GM21786 (cell line): ENCODE data around the gene RAP2A.
A peak's percentile ranks its signal among the peaks of the same experiment; 100 is the strongest.

Experiments
- ATAC-seq: cut with Tn5 transposase; IDR thresholded peaks from one replicate; pipeline ENCODE4 v1.9.1; 2021; ENCODE audit not compliant: unreplicated experiment

Gene RAP2A

GRCh38 chr13:97433727-97434396 lies at the start of gene RAP2A:
Gene RAP2A, plus strand, starts transcription at chr13:97434169. Its CDS starts 302 bp downstream, at chr13:97434471.
- peak; percentile 35 for ATAC-seq

DNA sequence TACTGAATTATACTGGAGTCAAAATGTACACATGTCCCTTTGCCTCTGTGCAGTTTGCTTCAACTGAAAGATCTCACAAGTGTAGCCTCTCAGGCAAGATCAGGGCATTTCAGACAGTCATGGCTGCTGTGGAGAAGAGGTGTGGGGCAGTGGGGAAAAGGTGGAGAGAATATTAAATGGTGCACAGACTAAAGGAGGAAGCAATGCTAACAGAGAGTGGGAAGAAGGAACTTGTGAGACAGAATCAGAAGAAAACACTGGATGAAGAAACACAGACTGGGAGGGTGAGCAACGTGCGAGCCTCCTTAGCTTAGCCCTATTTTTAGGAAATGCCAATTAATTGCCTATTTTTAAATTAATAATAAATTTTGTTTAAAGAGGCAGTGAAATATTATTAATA lies 49.6 kb upstream of the RAP2A start:
- ATAC-seq = no peak

DNA sequence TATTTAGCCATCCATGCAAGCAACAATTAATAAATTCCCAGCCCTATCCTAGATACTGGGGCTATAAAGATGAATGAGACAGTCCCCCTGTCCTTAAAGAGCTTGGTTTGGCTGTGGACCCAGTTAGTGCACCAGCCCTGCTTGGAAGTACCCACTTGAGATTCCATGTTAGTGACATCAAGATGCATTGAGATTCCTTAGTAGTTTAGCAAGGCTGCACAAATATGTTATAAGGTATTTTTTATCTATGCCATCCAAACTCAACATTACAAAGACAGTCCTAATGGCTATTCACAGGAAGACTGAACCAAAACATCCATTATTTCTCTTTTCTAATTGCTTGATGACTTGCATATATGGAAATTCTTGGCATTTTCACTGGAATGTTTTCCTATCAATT lies 48.8 kb upstream of the RAP2A start:
- no peak for ATAC-seq

DNA sequence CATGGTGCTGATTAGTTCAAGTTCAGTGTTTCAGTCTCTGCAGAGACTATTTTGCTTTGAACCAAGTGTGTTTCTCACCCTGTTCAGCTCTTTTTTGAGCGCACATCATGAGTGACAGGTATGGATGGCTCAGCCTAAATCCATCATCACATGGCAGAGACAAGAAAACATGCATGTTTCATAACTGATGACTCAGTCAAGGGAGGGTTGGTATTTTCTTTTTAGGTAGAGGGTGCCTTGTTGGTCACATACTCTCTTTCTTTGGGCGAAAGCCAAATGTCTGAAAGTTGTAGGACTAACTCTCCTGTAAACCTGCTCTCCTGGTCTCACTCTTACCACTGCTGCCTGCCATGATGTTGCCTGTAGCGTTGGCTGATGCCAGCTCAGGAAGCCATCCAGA lies 48.1 kb upstream of the RAP2A start:
- no peak for ATAC-seq

GRCh38 chr13:97386801-97387484 lies 47.0 kb upstream of the RAP2A start:
- ATAC-seq = peak; percentile 49

- ATAC-seq = no peak
These were observed 46.5 kb upstream of the RAP2A start for GRCh38 chr13:97387485-97387839.

- ATAC-seq = no peak
These were observed 46.1 kb upstream of the RAP2A start for GRCh38 chr13:97387890-97388289.

DNA sequence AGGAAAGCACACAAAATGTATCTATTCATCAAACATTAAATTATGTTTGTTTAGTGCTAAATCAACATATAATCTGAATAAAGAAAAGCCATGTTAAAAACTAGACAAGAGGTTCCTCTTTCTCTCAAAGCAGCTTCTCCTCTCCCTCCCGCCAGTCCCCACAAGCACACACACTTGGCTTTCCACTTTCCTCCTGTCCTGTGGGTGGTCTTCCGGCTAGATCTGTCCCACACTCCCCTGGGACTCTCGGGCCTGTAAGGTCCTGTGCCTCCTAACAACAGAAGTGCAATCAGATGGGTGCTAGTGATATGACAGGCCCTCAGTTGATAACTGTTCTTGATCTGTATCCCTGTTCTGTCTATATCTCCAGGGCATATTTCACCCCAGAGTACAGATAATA lies 45.6 kb upstream of the RAP2A start:
- no peak for ATAC-seq

DNA sequence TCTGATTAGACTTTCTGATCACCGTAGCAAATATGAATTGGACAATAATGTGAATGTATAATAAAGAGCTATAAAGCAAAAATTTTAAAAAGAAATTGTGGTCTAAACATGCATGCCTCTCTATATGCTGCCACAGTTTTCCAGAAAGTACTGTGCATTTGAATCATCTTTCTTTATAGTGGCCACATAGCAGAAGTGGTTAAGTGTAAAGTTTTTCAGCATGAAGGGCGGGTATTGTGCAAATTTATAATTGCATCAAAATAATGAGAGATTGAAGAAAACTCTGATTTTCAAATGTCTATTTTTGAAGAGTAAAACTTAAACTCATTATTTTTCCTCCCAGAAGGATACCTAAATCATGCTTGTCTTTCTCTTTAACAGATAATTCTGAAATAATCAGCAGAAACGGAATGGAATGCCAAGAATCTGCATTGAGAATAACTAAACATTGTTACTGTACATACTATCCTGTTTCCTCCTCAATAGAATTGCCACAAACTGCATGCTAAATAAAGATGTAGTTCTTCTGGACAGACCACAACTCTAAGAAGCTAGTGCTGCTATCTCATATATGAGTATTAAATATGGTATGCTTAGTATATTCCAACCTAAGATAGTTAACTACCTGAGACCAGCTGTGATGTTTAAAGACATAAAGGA lies 42.9 kb upstream of the RAP2A start:
- ATAC-seq = no peak

DNA sequence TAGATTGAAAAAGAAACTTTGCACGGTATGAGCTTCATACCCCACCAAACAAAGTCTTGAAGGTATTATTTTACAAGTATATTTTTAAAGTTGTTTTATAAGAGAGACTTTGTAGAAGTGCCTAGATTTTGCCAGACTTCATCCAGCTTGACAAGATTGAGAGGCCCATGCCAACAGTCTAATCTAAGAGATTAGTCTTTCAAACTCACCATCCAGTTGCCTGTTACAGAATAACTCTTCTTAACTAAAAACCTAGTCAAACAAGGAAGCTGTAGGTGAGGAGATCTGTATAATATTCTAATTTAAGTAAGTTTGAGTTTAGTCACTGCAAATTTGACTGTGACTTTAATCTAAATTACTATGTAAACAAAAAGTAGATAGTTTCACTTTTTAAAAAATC lies 41.9 kb upstream of the RAP2A start:
- no peak for ATAC-seq

- no peak for ATAC-seq
These were observed 39.4 kb upstream of the RAP2A start for GRCh38 chr13:97394542-97394941.

- ATAC-seq = no peak
These were observed 38.4 kb upstream of the RAP2A start for GRCh38 chr13:97395447-97396136.

DNA sequence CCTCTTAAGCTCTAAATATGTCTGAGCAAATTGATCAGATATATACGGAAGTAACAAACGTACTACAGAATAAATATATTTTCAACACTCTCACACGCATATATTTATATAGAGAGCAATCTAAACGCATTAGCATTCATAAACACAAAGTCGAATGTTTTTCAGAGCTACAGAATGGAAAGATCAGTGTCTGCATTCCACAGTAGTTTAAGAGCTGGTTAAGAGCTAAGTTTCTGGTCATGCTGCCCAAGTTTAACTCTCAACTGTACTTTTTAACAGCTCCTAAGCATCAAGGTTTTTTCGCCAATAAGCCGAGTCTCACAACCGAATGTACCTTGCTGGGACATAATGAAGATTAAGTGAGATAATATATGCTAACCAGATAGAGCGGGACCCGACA lies 36.7 kb upstream of the RAP2A start:
- no peak for ATAC-seq

DNA sequence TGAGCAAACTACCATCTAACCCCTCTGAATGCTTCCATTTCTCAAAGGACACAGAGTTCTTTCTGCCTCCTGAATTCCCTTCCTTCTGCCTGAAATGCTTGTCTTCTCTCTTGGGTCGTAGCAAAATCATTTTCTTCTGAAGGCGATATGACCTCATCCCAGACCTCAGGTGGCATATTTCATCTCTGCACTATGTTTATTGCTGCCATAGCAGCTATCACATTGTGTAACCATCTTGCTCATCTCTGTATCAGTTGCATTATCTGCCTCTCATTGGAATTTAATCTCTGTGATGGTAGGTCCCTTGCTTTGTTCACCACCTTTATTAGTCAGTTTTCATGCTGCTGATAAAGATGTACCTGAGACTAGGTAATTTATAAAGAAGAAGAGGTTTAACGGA lies 32.5 kb upstream of the RAP2A start:
- ATAC-seq = no peak

DNA sequence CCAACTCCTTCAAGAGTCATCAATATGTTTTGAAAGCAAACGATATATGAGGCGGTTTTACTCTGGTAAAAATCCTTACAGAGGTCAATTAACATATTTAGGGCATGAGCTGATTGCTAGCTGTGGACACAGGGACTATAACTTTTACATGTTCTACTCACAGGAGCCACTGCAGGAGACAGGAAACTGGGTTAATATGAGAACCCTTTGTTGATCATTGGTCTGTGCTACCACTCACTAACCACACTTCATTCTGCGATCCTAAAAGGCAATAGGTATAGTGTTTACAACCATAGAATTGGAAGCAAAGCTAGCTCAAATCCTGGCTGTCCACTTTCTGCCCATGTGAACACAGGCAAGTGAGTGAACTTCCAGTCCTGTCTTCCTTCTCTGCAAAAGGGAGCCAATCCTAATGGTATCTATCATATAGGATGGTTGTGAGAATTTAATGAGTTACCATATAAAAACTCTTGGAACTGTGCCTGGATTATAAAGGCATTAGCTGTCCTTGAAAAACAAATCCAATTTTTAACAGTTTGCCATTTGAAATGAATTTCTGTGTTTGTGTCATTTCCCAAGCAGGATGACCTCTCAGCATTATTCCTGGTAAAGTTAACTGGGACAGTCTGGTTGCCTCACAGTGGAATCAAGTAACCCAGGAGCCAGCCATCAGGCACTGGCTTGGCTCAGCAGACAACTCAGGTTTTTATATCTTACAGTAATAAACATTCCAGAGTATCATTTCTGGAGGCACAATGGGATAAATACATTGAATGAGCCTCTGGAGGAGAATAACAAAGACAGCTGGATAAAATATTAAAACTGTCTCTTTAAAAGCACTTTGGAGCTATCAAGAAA lies 29.8 kb upstream of the RAP2A start:
- ATAC-seq = no peak

- ATAC-seq = no peak
These were observed 26.4 kb upstream of the RAP2A start for GRCh38 chr13:97407540-97407939.

DNA sequence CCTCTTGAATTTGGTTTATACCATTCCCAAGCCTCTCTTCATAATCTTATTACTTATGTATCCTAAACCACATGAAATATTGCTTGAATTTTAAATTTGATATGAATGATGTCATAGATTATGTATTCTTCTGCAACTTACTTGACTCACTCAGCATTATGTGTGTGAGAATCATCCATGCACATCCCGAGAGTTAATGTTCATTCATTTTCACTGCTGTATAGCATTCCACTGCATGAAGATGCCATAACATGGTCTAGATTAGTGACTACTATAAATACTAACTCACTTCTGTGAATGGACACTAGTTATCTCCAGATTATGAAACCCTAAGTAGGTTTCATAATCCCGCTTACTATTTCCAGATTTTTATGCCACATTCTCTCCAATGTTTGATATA lies 25.0 kb upstream of the RAP2A start:
- ATAC-seq = no peak

DNA sequence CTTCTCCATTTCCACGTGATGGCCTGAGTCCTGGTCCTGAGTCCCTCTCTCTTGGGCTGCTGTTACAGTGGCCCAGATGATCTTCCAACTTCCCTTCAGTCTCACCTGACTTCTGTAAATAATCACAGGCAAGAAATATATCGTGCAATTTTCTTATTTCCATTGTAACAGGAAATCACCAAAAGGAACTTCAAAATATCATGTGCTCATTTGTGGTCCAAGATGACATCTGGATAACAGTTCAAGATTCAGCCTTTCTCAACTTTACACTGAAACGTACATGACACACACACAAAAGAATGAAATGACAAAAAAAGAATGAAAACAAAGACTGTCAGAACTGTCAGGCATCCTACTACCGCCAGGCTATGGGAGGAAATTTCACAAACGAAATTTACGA lies 22.0 kb upstream of the RAP2A start:
- ATAC-seq = no peak

DNA sequence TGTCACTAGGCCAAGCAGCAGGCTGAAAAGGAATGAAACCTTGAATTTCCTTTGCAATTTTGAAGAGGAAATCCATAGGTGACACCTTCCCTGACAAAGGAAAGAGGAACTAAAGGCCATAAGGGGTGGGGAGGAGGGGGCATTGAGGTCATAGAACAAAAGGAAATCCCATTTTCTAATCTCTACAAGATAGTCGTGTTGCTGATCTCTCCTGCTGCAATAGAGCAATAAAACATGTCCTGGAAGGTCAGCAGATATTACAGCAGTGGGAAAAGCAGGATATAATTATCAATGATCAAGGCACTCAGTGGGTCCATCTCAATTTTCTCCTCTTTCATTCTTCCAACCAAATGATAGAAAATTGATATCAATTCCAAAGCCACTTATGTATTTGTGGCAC lies 20.3 kb upstream of the RAP2A start:
- ATAC-seq = no peak

- ATAC-seq = no peak
These were observed 19.6 kb upstream of the RAP2A start for GRCh38 chr13:97414392-97414791.

DNA sequence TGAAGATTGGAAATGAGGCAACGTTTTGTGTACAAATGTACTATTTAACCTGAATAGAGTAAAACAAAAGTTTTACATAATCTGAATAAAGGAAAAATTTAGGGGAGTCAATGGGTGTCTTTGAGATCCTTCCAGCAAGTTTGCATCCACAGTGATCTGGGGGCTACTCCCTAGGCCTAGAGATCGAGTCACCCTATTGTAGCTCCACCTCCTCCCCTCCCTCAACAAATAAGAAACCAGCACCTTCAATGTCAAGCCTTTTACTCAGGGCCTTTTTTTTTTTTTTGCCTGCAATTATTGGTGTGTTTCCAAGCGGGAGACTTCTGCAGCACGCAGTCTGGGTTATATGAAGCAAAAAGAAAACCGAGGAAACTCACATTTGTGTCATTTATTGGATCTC lies 16.3 kb upstream of the RAP2A start:
- no peak for ATAC-seq
